Lower leg skin (tissue), 4 donors: Measurements from ENCODE around the gene ACAA1. TPM values are rescaled to one million over a fixed set of nuclear protein-coding genes. Genes with fewer than 3 reads are reported as not detected.
"Not testable (repeated sequence)": the region's sequence is repeated elsewhere in the genome, so short reads cannot be mapped to it uniquely, and the experiment has no call there.

ENCODE experiments used
- DNase-seq, 2 donors: peaks; one replicate each; pipeline ENCODE4 v3.0.0-alpha.2; 2019; ENCODE audit warnings: low spot score in 2 of 2
- H3K4me3 ChIP-seq: fragments of 200-600 bp; sonication (generic); 2 replicates; pipeline ENCODE4 v1.5.1; 2017; ENCODE audit warnings: mild to moderate bottlenecking, low read depth; ENCODE audit not compliant: poor library complexity, severe bottlenecking
- POLR2A ChIP-seq, 2 donors: fragments of 450-650 bp; IDR thresholded peaks; one replicate each; pipeline ENCODE4 v1.6.1; 2016 to 2017; ENCODE audit warnings: antibody characterized with exemption in 2 of 2, mild to moderate bottlenecking in 1 of 2, moderate library complexity in 1 of 2
- WGBS, 2 donors: methylation state at CpG; one replicate each; pipeline ENCODE4 v1.1.5; 2018; 5-methylcytosine and 5-hydroxymethylcytosine counted together
- intact Hi-C: fragments of 100-400 bp; cut with DNase I; formaldehyde crosslinking; loops from one replicate; pipeline ENCODE4 v1.15.0; 2023; ENCODE audit warnings: low total_unique reads
- total RNA-seq, 4 donors: library from RNA; depleted of rRNA; stranded (reverse); fragments of >200 nt; gene quantifications; one replicate each; pipeline ENCODE4 v1.1.0, GENCODE V29; 2016
- TF ChIP-seq, protein P1 (sequence below), 3 donors: fragments of 450-650 bp; IDR thresholded peaks; one replicate each; pipeline ENCODE4 v1.5.1; 2016; ENCODE audit warnings: antibody characterized with exemption in 3 of 3, mild to moderate bottlenecking in 3 of 3, moderate library complexity in 2 of 3

Gene ACAA1
- total RNA-seq, 4 donors from 2014 or later, result 28.1 to 50.1 (median 40.2) TPM

DNA sequence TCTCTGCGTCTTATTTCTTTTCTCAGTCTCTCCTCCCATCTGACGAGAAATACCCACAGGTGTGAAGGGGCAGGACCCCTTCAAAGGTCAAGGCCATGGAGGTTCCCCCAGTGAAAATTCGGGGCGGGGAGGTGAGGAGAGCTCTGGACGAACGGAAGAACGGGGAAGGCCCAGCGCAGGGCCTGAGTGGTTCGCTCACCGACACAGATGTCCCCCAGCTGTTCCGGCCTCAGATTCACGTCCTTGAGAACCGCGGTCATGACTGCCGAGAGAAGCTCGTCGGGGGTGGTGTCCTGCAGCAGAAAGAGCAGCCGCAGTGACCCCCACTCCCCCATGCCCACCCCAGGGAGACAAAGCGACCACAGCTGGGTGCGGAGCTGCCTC is 542 bp downstream of the ACAA1 start:
- TF ChIP-seq, protein P1, sequence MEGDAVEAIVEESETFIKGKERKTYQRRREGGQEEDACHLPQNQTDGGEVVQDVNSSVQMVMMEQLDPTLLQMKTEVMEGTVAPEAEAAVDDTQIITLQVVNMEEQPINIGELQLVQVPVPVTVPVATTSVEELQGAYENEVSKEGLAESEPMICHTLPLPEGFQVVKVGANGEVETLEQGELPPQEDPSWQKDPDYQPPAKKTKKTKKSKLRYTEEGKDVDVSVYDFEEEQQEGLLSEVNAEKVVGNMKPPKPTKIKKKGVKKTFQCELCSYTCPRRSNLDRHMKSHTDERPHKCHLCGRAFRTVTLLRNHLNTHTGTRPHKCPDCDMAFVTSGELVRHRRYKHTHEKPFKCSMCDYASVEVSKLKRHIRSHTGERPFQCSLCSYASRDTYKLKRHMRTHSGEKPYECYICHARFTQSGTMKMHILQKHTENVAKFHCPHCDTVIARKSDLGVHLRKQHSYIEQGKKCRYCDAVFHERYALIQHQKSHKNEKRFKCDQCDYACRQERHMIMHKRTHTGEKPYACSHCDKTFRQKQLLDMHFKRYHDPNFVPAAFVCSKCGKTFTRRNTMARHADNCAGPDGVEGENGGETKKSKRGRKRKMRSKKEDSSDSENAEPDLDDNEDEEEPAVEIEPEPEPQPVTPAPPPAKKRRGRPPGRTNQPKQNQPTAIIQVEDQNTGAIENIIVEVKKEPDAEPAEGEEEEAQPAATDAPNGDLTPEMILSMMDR (IDR thresholded peaks at IDR 0.05), result no peak
- TF ChIP-seq POLR2A (IDR thresholded peaks at IDR 0.05), result no peak
- 0 to 2% methylated on average over 13 to 17 of the region's 20 CpGs for WGBS, 2 donors
- H3K4me3 ChIP-seq, result peak overlapping the region; percentile 81
- peak in 1 of 2 donors; percentile 41 for DNase-seq
- intact Hi-C loops, result no loop called here

DNA sequence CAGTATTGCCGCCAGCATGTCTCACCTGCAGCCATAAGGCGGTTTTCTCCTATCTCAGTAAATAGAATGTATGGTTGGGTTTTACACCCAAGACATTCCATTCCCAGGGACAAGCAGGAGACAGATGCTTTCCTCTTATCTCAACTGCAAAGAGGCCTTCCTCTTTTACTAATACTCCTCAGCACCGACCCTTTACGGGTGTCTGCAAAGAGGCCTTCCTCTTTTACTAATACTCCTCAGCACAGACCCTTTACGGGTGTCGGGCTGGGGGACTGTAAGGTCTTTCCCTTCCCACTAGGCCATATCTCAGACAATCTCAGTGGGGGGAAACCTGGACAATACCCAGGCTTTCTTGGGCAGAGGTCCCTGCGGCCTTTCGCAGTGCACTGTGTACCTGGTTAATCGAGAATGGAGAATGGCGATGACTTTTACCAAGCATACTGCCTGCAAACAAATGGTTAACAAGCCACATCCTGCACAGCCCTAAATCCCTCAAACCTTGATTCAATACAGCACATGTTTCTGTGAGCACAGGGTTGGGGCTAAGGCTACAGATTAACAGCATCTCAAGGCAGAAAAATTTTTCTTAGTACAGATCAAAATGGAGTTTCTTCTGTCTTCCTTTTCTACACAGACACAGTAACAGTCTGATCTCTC is 1.2 kb downstream of the ACAA1 start:
- H3K4me3 ChIP-seq, intact Hi-C loops: not testable (repeated sequence)
- peak in 1 of 2 donors; percentile 42 for DNase-seq
- 58 to 67% methylated on average over 10 of the region's 10 CpGs for WGBS, 2 donors

GRCh38 chr3:38134517-38135143 is 2.3 kb downstream of the ACAA1 start:
- H3K4me3 ChIP-seq, DNase-seq, intact Hi-C loops: not testable (repeated sequence)
- WGBS, 2 donors, result 81% methylated on average over 10 of the region's 10 CpGs

- no peak overlapping the region for H3K4me3 ChIP-seq
- TF ChIP-seq POLR2A (IDR thresholded peaks at IDR 0.05), result no peak
- TF ChIP-seq, protein P1 (IDR thresholded peaks at IDR 0.05), result peak in 1 of 3 donors; percentile 31
- WGBS, 2 donors, result 87 to 89% methylated on average over 10 of the region's 10 CpGs
- intact Hi-C loops, result no loop called here
- DNase-seq, result peak in 1 of 2 donors; percentile 69
These were observed 3.1 kb downstream of the ACAA1 start for GRCh38 chr3:38133557-38134405.

GRCh38 chr3:38133209-38133556 is 3.7 kb downstream of the ACAA1 start:
- H3K4me3 ChIP-seq, result no peak overlapping the region
- intact Hi-C loops, result no loop called here
- 95 to 98% methylated on average over 3 of the region's 3 CpGs for WGBS, 2 donors
- TF ChIP-seq, protein P1 (IDR thresholded peaks at IDR 0.05), result no peak
- no peak for TF ChIP-seq POLR2A (IDR thresholded peaks at IDR 0.05)
- DNase-seq, result peak in 1 of 2 donors; percentile 32

DNA sequence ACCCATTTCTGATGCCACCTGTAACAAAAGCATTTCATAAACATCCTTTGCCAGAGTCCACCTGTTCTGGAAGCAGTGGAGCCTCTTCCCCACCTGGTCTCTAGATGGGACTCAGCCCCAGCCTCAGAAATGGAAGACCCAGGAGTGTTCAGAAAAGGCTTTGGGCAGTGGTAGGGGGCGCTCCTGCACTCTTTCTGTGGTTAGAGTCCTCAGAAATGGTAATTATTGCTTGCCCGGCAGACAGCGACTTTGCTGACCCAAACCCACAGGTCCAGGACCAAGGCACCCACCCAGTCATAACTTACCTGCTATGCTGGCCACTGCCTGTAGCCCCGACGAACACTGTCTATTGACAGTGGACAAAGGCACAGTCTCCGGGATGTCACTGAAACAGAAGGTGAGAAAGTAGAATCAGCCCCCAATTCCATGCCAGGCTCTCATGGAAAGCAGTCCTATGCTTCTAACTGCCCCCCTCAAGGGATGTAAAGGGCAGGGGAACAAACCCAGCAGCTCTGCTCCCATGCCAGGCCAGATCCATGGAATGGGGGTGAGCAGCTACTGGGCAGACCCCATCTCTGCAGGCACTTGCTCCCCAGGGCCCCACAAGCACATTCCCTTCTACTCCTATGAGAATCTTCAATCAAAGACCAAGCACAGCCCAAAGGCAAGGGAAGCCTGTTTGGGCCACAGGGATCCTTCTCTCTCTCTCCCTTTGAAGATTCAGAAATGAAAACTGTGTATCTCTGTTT is 5.1 kb downstream of the ACAA1 start:
- peak in 1 of 2 donors; percentile 65 for DNase-seq
- intact Hi-C loops, result no loop called here
- H3K4me3 ChIP-seq, result no peak overlapping the region
- 78 to 80% methylated on average over 6 of the region's 6 CpGs for WGBS, 2 donors
- TF ChIP-seq, protein P1 (IDR thresholded peaks at IDR 0.05), result no peak
- no peak for TF ChIP-seq POLR2A (IDR thresholded peaks at IDR 0.05)
